HG02763 (cell line): ENCODE data around the gene LRRC4.

Experiments used
- ATAC-seq: cut with Tn5 transposase; IDR thresholded peaks from one replicate; pipeline ENCODE4 v1.9.1; 2021; ENCODE audit warnings: mild to moderate bottlenecking, moderate library complexity; ENCODE audit not compliant: unreplicated experiment

The LRRC4 gene

GRCh38 chr7:127981965-127982364 lies 49.3 kb downstream of the LRRC4 start:
- no peak for ATAC-seq

GRCh38 chr7:127980901-127981300 lies 50.3 kb downstream of the LRRC4 start:
- no peak for ATAC-seq

- ATAC-seq, result no peak
These were observed 51.5 kb downstream of the LRRC4 start for GRCh38 chr7:127979728-127980126.

GRCh38 chr7:127979113-127979727 lies 52.0 kb downstream of the LRRC4 start:
- ATAC-seq, result no peak

GRCh38 chr7:127978421-127978820 lies 52.8 kb downstream of the LRRC4 start:
- no peak for ATAC-seq
